ENCODE data around the gene S100A10.

Gene S100A10

GRCh38 chr1:151993734-151994496, at the start of gene S100A10:
Gene S100A10, minus strand, starts transcription at chr1:151993859. Its CDS starts 7,629 bp downstream, at chr1:151986230.
- DNase-seq (ENCODE audit: low read depth, low spot score), result no peak

- no peak for DNase-seq (ENCODE audit: low read depth, low spot score)
Measured at GRCh38 chr1:152042030-152042429, 48.4 kb upstream of the S100A10 start.

GRCh38 chr1:152039886-152040285, 46.2 kb upstream of the S100A10 start:
- no peak for DNase-seq (ENCODE audit: low read depth, low spot score)

GRCh38 chr1:152039461-152039860, 45.8 kb upstream of the S100A10 start:
- DNase-seq (ENCODE audit: low read depth, low spot score), result no peak

- no peak for DNase-seq (ENCODE audit: low read depth, low spot score)
Measured at GRCh38 chr1:152038871-152039270, 45.2 kb upstream of the S100A10 start.

GRCh38 chr1:152036267-152037216, 42.9 kb upstream of the S100A10 start, which contains the start of gene S100A11:
Gene S100A11, minus strand, starts transcription at chr1:152037004. Its CDS starts 89 bp downstream, at chr1:152036915.
- DNase-seq (ENCODE audit: low read depth, low spot score), result no peak

- no peak for DNase-seq (ENCODE audit: low read depth, low spot score)
Measured at GRCh38 chr1:152035539-152036266, 42.0 kb upstream of the S100A10 start.

- no peak for DNase-seq (ENCODE audit: low read depth, low spot score)
Measured at GRCh38 chr1:152034654-152035538, 41.2 kb upstream of the S100A10 start.

GRCh38 chr1:152034324-152034653, 40.6 kb upstream of the S100A10 start:
- DNase-seq (ENCODE audit: low read depth, low spot score), result no peak

GRCh38 chr1:152029929-152030211, 36.2 kb upstream of the S100A10 start:
- DNase-seq (ENCODE audit: low read depth, low spot score), result no peak

GRCh38 chr1:152029144-152029928, 35.7 kb upstream of the S100A10 start:
- no peak for DNase-seq (ENCODE audit: low read depth, low spot score)

- DNase-seq (ENCODE audit: low read depth, low spot score), result no peak
Measured at GRCh38 chr1:152026895-152027294, 33.2 kb upstream of the S100A10 start.

GRCh38 chr1:152024223-152024622, 30.6 kb upstream of the S100A10 start:
- no peak for DNase-seq (ENCODE audit: low read depth, low spot score)

- no peak for DNase-seq (ENCODE audit: low read depth, low spot score)
Measured at GRCh38 chr1:152023221-152023620, 29.6 kb upstream of the S100A10 start.

GRCh38 chr1:152022474-152022873, 28.8 kb upstream of the S100A10 start:
- no peak for DNase-seq (ENCODE audit: low read depth, low spot score)

GRCh38 chr1:152021569-152021968, 27.9 kb upstream of the S100A10 start:
- DNase-seq (ENCODE audit: low read depth, low spot score), result no peak

GRCh38 chr1:152020849-152021248, 27.2 kb upstream of the S100A10 start:
- no peak for DNase-seq (ENCODE audit: low read depth, low spot score)

- no peak for DNase-seq (ENCODE audit: low read depth, low spot score)
Measured at GRCh38 chr1:152018537-152018936, 24.9 kb upstream of the S100A10 start.

GRCh38 chr1:152015766-152016165, 22.1 kb upstream of the S100A10 start:
- DNase-seq (ENCODE audit: low read depth, low spot score), result no peak

- no peak for DNase-seq (ENCODE audit: low read depth, low spot score)
Measured at GRCh38 chr1:152014943-152015342, 21.3 kb upstream of the S100A10 start.

Measured in iPS DF 19.7 (cell line).